Sigmoid colon (tissue), 4 donors: ENCODE results near the gene PHLPP1.

Source experiments
- CTCF ChIP-seq, 4 experiments: fragments of 450-650 bp in 3 of 4; fragments of 200-600 bp in 1 of 4; IDR thresholded peaks; one replicate each; pipeline ENCODE4 v1.5.1; 2016 to 2019; ENCODE audit warnings: antibody characterized with exemption in 4 of 4, mild to moderate bottlenecking in 3 of 4, moderate library complexity in 2 of 4
- EP300 ChIP-seq, 4 donors: sonication (generic); formaldehyde crosslinking; IDR thresholded peaks; one replicate each; pipeline ENCODE4 v1.6.1; 2017; ENCODE audit warnings: antibody characterized with exemption in 4 of 4
- POLR2A ChIP-seq, 2 donors: fragments of 450-650 bp; IDR thresholded peaks; one replicate each; pipeline ENCODE4 v1.6.1; 2016; ENCODE audit warnings: antibody characterized with exemption in 2 of 2, mild to moderate bottlenecking in 2 of 2, moderate library complexity in 2 of 2
- POLR2AphosphoS5 ChIP-seq, 4 donors: sonication (generic); formaldehyde crosslinking; IDR thresholded peaks; one replicate each; pipeline ENCODE4 v1.6.1; 2017; ENCODE audit warnings: antibody characterized with exemption in 4 of 4

- TF ChIP-seq CTCF (IDR thresholded peaks at IDR 0.05), result no peak
- TF ChIP-seq POLR2AphosphoS5 (IDR thresholded peaks at IDR 0.05), result no peak
- TF ChIP-seq POLR2A (IDR thresholded peaks at IDR 0.05), result no peak
- no peak for TF ChIP-seq EP300 (IDR thresholded peaks at IDR 0.05)
Observed at GRCh38 chr18:62767836-62768557, 52.7 kb downstream of the PHLPP1 start.
